NCI-H510A (cell line): ENCODE data around the gene GPR141.

Experiments
- DNase-seq: peaks from one replicate; lab custom pipeline; 2025; lab: John Stamatoyannopoulos, UW

The GPR141 gene

DNA sequence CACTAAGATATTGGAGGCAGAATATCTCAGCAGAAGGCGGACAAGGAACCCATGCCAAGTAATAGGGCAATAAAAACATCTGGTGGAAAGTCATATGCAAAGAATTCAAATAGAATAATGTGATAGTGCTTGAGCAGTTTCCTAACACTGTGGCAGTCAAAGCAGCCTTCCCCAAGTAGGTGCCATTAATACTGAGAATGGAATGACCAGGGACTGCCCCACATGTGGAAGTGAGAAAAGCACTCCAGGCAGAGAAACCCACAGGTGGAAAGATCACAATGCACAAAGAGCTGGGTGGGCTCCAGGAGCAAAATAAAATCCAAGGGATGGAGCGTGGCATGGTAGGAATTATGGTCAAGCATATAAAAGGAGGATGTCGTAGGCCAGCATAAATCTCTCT, 100.4 kb downstream of the GPR141 start:
- no peak for DNase-seq

- DNase-seq, result no peak
These were observed 103.4 kb downstream of the GPR141 start for GRCh38 chr7:37786741-37787569.
